GM12891 (cell line): ENCODE results near the gene DNM3.

ENCODE experiments used
- DNase-seq: peaks from one replicate; pipeline ENCODE4 v3.0.0; 2011; ENCODE audit warnings: low spot score; ENCODE audit not compliant: insufficient read length
- FAIRE-seq: peaks from 2 replicates; lab custom pipeline; 2011; peaks lifted over from hg19 to GRCh38; lab: Jason Lieb, UNC
- PAX5 ChIP-seq: IDR thresholded peaks from 2 replicates; pipeline ENCODE4 v1.6.1; 2011; ENCODE audit warnings: low read length, moderate library complexity, mild to moderate bottlenecking; ENCODE audit not compliant: insufficient read depth, severe bottlenecking
- POLR2A ChIP-seq: IDR thresholded peaks from 2 replicates; pipeline ENCODE4 v1.6.1; 2011; ENCODE audit warnings: low read depth, low read length, control low read depth
- POLR2AphosphoS5 ChIP-seq: IDR thresholded peaks from 2 replicates; pipeline ENCODE4 v1.6.1; 2011; ENCODE audit warnings: low read depth, low read length, control low read depth
- POU2F2 ChIP-seq: IDR thresholded peaks from 2 replicates; pipeline ENCODE4 v1.6.1; 2011; ENCODE audit warnings: low read depth, mild to moderate bottlenecking, control low read depth, low read length, moderate library complexity
- SPI1 ChIP-seq: IDR thresholded peaks from 2 replicates; pipeline ENCODE4 v1.6.1; 2011; ENCODE audit warnings: low read depth, low read length, control low read depth
- TAF1 ChIP-seq: IDR thresholded peaks from 2 replicates; pipeline ENCODE4 v1.6.1; 2011; ENCODE audit warnings: low read depth, low read length, control low read depth

DNM3 gene

DNA sequence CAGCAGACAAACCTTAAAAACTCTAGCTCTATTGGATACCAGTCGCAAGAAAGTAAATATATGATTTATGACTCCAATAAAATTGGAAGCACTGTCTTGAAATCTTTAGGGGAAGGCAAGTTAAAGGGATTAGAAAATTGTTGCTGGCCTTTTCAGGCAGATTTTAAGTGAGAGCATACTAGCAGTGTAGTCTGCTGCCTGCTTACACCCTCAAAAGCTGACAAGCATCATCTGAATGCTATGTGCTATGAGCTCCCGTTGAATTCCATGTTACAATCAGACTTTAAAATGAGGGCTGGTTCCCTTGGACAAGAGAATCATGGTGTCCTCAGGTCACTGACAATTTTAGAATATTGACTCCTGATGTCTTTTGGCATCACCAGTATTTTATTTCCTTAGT, 308.0 kb downstream of the DNM3 start:
- FAIRE-seq, result no peak
- no peak for TF ChIP-seq TAF1
- no peak for TF ChIP-seq PAX5
- no peak for TF ChIP-seq POLR2A
- no peak for TF ChIP-seq POU2F2
- no peak for TF ChIP-seq SPI1
- TF ChIP-seq POLR2AphosphoS5, result no peak
- no peak for DNase-seq

GRCh38 chr1:172154551-172154950, 313.3 kb downstream of the DNM3 start:
- DNase-seq (no peak), FAIRE-seq (peak; percentile 88)
- TF ChIP-seq PAX5 (no peak), SPI1 (no peak), POLR2A (no peak), TAF1 (no peak), POU2F2 (no peak), POLR2AphosphoS5 (no peak)

GRCh38 chr1:172155766-172156165, 314.5 kb downstream of the DNM3 start:
- no peak for FAIRE-seq
- no peak for DNase-seq
- TF ChIP-seq SPI1, result no peak
- TF ChIP-seq POU2F2, result no peak
- no peak for TF ChIP-seq PAX5
- no peak for TF ChIP-seq POLR2A
- TF ChIP-seq TAF1, result no peak
- TF ChIP-seq POLR2AphosphoS5, result no peak

GRCh38 chr1:172162236-172162635, 320.9 kb downstream of the DNM3 start:
- no peak for TF ChIP-seq POU2F2
- DNase-seq (no peak), FAIRE-seq (no peak)

GRCh38 chr1:172163498-172164215, 322.4 kb downstream of the DNM3 start:
- TF ChIP-seq TAF1 (no peak), SPI1 (peak; percentile 43; the same call in 1 of the 2 replicates)
- peak; percentile 26 for FAIRE-seq
- DNase-seq, result no peak

GRCh38 chr1:172165403-172165802, 324.1 kb downstream of the DNM3 start:
- DNase-seq (no peak), FAIRE-seq (no peak)
- TF ChIP-seq TAF1 (no peak), POLR2AphosphoS5 (no peak), POLR2A (no peak), PAX5 (no peak), SPI1 (no peak), POU2F2 (no peak)

DNA sequence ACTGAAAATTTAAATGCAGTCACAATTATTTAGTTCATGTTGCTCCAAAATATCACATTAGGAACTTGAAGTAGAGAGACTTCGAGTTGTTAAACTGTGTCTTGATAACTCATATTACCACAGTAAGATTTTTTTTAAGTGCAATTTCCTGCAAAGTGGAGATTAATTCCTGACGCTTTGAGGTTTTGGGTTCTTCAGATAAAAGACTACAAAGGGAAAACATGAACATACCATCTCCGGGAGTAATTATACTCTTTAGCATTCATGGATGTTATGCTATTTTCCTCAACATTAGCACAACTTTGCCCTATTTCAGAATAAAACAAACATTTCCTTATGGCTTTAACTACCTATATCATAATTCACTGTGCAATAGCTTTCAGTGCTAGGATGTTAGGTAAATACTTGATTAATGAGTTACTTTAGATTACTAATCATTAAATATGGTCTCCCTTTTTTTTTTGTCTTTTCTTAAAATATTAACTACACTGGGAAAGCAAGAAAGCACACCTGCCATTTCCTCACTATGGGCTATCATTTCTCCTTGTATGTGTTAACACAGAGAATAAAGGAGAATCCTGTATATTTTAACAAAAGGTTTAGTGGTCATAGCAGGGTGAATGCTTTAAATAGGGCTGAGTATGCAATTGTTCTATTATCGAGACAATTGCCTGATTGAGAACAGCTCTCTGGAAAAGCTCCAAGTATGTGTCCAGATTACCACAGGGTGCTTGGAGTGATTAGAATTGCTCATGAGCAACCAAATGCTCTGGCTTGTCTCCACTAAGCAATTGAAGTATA, 326.7 kb downstream of the DNM3 start:
- DNase-seq, result no peak
- TF ChIP-seq SPI1 (no peak), POU2F2 (no peak), PAX5 (no peak), TAF1 (no peak), POLR2A (no peak), POLR2AphosphoS5 (no peak)

GRCh38 chr1:172168597-172168872, 327.2 kb downstream of the DNM3 start:
- DNase-seq (no peak), FAIRE-seq (peak; percentile 47)
- TF ChIP-seq POLR2A (no peak), TAF1 (no peak), POU2F2 (no peak), PAX5 (no peak), POLR2AphosphoS5 (no peak), SPI1 (no peak)

More for the DNA sequence above, 326.7 kb downstream of the DNM3 start:
- no peak for FAIRE-seq

- no peak for FAIRE-seq
- no peak for DNase-seq
- no peak for TF ChIP-seq POU2F2
- no peak for TF ChIP-seq PAX5
- TF ChIP-seq SPI1, result no peak
- no peak for TF ChIP-seq TAF1
- TF ChIP-seq POLR2AphosphoS5, result no peak
- TF ChIP-seq POLR2A, result no peak
These were observed 328.5 kb downstream of the DNM3 start for GRCh38 chr1:172169836-172170235.

DNA sequence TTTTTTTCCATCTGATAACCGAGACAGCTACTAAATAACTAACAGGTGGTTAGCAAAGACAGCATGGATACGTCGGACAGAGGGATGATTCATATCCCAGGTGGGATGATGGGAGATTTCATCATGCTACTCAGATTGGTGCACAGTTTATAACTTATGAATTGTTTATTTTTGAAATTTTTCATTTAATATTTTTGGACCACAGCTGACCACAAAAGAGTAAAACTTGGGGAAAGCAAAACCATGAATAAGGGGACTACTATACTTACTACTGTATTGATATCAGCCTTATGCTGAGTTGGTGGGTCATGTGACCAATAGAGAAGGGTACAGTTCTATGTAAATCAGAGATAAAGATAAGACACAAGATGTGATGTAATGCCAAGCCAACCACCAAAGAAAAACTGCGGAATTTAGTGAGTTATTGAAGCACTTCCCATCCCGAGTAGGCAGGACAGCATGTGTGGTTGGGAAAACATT, 331.1 kb downstream of the DNM3 start:
- no peak for FAIRE-seq
- TF ChIP-seq POLR2AphosphoS5 (no peak), POLR2A (no peak), TAF1 (no peak), POU2F2 (no peak), PAX5 (no peak), SPI1 (no peak)
- no peak for DNase-seq
